ENCODE results near the gene SHROOM2. TPM values are rescaled to one million over a fixed set of nuclear protein-coding genes. Genes with fewer than 3 reads are reported as not detected.
"Not testable (repeated sequence)": the region's sequence is repeated elsewhere in the genome, so short reads cannot be mapped to it uniquely, and the experiment has no call there.

Gene SHROOM2
- total RNA-seq, 4 donors from 2014 or later = 0.67 to 2.3 (median 1.6) TPM

DNA sequence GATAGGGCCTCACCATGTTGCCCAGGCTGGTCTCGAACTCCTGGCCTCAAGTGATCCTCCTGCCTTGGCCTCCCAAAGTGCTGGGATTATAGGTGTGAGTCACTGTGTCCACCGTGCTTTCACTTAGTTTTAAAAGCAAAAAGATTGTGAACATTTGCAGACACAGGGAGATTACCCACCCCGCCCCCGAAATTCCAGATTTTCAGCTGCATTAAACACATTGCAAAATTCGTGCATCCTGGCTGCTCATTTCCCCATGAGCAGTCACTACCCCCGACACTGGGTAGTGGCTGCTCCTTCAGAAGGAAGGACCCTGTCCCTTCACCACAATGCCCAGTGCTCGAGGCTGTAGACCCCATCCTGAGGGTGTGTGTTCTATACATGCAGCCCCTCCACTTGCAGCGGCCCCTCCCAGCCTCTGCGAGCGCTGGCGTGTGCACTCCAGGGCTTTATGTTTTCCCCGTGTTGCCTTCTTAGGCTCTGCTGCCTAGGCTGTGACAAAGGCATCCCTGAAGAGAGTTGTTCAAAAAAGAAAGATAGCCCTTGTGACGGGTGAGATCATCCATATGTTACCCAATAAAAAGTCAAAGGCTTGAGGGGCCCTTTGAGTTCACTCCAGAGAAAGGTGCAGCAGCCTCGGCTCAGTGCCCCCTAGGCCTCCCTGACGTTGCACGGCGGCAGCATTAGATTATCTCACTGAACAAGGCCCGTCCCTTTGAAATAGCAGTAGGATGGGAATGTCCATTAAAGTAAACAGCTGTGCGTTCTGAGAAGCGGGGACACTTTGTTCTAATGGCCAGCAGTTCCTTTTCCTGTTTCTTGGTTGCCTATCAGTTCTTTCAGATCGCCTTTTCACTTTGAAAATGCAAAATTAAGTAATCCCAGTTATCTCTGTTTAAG lies 71.6 kb downstream of the SHROOM2 start:
- Histone ChIP-seq H3K36me3 (no peaks in the 10 kb centered on the region), H3K27ac (no peak overlapping the region), H3K27me3 (no peaks in the 10 kb centered on the region), H3K4me1 (no peaks in the 10 kb centered on the region), H3K4me3 (no peak overlapping the region), H3K9me3 (no peaks in the 10 kb centered on the region)
- ATAC-seq = no peak
- TF ChIP-seq, protein P1, sequence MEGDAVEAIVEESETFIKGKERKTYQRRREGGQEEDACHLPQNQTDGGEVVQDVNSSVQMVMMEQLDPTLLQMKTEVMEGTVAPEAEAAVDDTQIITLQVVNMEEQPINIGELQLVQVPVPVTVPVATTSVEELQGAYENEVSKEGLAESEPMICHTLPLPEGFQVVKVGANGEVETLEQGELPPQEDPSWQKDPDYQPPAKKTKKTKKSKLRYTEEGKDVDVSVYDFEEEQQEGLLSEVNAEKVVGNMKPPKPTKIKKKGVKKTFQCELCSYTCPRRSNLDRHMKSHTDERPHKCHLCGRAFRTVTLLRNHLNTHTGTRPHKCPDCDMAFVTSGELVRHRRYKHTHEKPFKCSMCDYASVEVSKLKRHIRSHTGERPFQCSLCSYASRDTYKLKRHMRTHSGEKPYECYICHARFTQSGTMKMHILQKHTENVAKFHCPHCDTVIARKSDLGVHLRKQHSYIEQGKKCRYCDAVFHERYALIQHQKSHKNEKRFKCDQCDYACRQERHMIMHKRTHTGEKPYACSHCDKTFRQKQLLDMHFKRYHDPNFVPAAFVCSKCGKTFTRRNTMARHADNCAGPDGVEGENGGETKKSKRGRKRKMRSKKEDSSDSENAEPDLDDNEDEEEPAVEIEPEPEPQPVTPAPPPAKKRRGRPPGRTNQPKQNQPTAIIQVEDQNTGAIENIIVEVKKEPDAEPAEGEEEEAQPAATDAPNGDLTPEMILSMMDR (IDR thresholded peaks at IDR 0.05) = no peak
- TF ChIP-seq POLR2A (IDR thresholded peaks at IDR 0.05) = no peak
- no peak for TF ChIP-seq POLR2AphosphoS5 (IDR thresholded peaks at IDR 0.05)
- TF ChIP-seq EP300 (IDR thresholded peaks at IDR 0.05) = no peak
- 91 to 100% methylated on average over 1 to 4 of the region's 21 CpGs for WGBS, 2 donors (ENCODE audit: low coverage in 1 of 2)

DNA sequence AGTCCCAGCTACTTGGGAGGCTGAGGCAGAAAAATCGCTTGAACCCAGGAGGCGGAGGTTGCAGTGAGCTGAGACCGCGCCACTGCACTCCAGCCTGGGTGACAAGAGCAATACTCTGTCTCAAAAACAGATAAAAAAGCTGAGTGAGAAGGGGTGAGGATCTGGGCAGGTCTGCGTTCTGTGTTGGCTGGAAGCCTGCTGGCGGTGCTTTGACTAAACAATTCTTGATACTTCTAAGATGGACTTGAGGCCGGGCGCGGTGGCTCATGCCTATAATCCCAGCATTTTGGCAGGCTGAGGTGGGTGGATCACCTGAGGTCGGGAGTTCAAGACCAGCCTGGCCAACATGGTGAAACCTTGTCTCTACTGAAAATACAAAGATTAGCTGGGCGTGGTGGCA lies 72.5 kb downstream of the SHROOM2 start:
- not testable (repeated sequence) for H3K27ac ChIP-seq, ATAC-seq, H3K27me3 ChIP-seq, H3K4me1 ChIP-seq, H3K4me3 ChIP-seq, H3K36me3 ChIP-seq, H3K9me3 ChIP-seq
- WGBS, 2 donors (ENCODE audit: low coverage in 1 of 2) = 35 to 71% methylated on average over 2 of the region's 11 CpGs

DNA sequence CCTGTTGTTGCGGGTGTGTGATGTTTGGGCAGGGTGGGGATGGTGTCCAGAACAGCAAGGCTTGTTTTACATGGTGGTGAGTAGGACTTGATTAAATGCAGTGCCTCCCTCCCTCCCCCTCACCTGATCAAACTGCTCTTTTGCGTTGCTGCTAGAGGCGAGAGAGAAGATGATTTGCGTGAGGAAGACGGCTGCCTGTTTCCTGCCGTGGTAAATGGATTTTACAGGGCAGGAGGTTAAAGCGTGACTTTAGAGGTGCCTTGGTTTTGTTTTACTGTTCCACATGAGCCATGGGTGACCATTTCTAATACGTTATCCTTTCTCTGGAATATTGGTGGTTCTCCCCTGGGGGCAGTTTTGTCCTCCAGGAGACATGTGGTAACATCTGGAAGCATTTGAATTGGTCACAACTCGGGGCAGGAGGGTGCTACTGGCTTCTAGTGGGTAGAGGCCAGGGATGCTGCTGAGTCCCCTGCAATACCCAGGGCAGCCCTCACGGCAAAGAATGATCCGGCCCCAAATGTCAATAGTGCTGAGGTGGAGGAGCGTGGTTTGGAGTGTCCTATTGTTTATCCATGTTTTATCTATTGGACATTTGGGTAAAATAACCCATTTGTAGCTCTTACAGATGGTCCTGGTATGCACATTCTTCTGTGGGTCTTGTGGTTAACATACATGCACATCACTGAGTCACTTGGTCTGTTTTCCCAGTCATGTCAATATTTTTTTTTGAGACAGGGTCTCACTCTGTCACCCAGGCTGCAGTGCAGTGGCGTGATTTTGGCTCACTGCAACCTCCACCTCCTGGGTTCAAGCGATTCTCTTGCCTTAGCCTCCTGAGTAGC lies 73.7 kb downstream of the SHROOM2 start:
- Histone ChIP-seq H3K9me3 (no peaks in the 10 kb centered on the region), H3K4me1 (no peaks in the 10 kb centered on the region), H3K27ac (no peak overlapping the region), H3K4me3 (no peak overlapping the region), H3K27me3 (no peaks in the 10 kb centered on the region), H3K36me3 (no peaks in the 10 kb centered on the region)
- no peak for TF ChIP-seq POLR2AphosphoS5 (IDR thresholded peaks at IDR 0.05)
- no peak for TF ChIP-seq POLR2A (IDR thresholded peaks at IDR 0.05)
- TF ChIP-seq EP300 (IDR thresholded peaks at IDR 0.05) = no peak
- TF ChIP-seq, protein P1 (IDR thresholded peaks at IDR 0.05) = no peak
- WGBS, 2 donors (ENCODE audit: low coverage in 1 of 2) = 68 to 100% methylated on average over 1 to 10 of the region's 14 CpGs
- ATAC-seq = no peak

DNA sequence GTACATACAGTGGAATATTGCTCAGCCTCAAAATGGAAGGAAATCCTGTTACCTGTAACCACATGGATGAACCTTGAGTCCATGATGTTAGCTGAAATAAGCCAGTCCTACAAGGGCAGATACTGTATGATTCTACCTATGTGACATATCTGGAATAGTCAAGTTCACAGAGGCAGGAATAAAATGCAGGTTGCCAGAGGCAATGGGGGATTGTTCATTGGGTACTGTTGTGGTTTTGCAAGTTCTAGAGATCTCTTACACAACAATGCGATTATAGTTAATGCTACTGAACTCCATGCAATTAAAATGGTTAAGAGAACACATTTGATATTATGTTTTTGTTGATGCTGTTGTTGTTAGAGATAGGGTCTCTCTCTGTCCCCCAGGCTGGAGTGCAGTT lies 74.6 kb downstream of the SHROOM2 start:
- Histone ChIP-seq H3K9me3 (no peaks in the 10 kb centered on the region), H3K4me3 (no peak overlapping the region), H3K27ac (no peak overlapping the region), H3K4me1 (no peaks in the 10 kb centered on the region), H3K36me3 (no peaks in the 10 kb centered on the region), H3K27me3 (no peaks in the 10 kb centered on the region)
- no peak for TF ChIP-seq POLR2A (IDR thresholded peaks at IDR 0.05)
- no peak for TF ChIP-seq EP300 (IDR thresholded peaks at IDR 0.05)
- TF ChIP-seq POLR2AphosphoS5 (IDR thresholded peaks at IDR 0.05) = no peak
- TF ChIP-seq, protein P1 (IDR thresholded peaks at IDR 0.05) = no peak
- ATAC-seq = no peak
- no CpG with 5 or more reads among the region's 1 CpG for WGBS, 2 donors (ENCODE audit: low coverage in 1 of 2)

DNA sequence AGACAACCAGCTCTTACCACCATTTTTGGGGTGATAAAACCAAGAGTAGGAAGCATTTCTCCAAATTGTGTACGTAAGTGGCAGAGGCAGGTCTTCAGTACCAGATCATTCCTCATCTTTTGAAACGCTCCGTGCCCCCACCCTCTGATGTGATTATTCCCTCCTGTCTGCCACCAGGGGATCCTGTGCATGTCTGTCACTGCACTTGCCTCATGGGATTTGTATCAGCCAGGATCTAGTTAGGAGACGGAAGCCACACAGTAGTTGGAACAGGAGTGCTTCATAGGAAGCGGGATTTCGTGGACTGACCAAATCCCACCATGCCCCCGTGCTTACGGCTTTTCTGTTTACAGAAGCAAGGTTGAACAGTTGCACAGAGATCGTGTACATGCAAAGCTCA lies 75.5 kb downstream of the SHROOM2 start:
- no peak overlapping the region for H3K4me3 ChIP-seq
- H3K27me3 ChIP-seq = no peaks in the 10 kb centered on the region
- no peak for ATAC-seq
- no peak overlapping the region for H3K27ac ChIP-seq
- no peaks in the 10 kb centered on the region for H3K36me3 ChIP-seq
- no peaks in the 10 kb centered on the region for H3K9me3 ChIP-seq
- WGBS, 2 donors (ENCODE audit: low coverage in 1 of 2) = 79 to 82% methylated on average over 3 to 4 of the region's 9 CpGs
- no peaks in the 10 kb centered on the region for H3K4me1 ChIP-seq
- TF ChIP-seq EP300 (IDR thresholded peaks at IDR 0.05) = no peak
- no peak for TF ChIP-seq POLR2A (IDR thresholded peaks at IDR 0.05)
- no peak for TF ChIP-seq POLR2AphosphoS5 (IDR thresholded peaks at IDR 0.05)
- TF ChIP-seq, protein P1 (IDR thresholded peaks at IDR 0.05) = no peak

All from gastroesophageal sphincter (tissue), 4 donors.